Mucosa of descending colon (tissue), 3 donors: Measurements from ENCODE around the gene SOX5. TPM values are rescaled to one million over a fixed set of nuclear protein-coding genes. Genes with fewer than 3 reads are reported as not detected.
"Not testable (repeated sequence)": the region's sequence is repeated elsewhere in the genome, so short reads cannot be mapped to it uniquely, and the experiment has no call there.

ENCODE experiments used
- ATAC-seq: fragments of 200-7000 bp; cut with Tn5 transposase; one replicate; pipeline ENCODE4 v1.9.1; 2020; ENCODE audit warnings: mild to moderate bottlenecking, moderate library complexity
- DNase-seq, 3 donors: peaks; one replicate each; pipeline ENCODE4 v3.0.0-alpha.2; 2020
- H3K36me3 ChIP-seq: fragments of 200-600 bp; one replicate; pipeline ENCODE4 v1.8.0; 2021; ENCODE audit warnings: low read depth, mild to moderate bottlenecking
- H3K4me1 ChIP-seq: fragments of 200-600 bp; one replicate; pipeline ENCODE4 v1.8.0; 2021; ENCODE audit warnings: low read depth, mild to moderate bottlenecking
- H3K4me3 ChIP-seq: fragments of 200-600 bp; one replicate; pipeline ENCODE4 v1.8.0; 2021; ENCODE audit warnings: mild to moderate bottlenecking
- H3K9me3 ChIP-seq: fragments of 200-600 bp; one replicate; pipeline ENCODE4 v1.8.0; 2021; ENCODE audit warnings: mild to moderate bottlenecking
- intact Hi-C, 2 donors: fragments of 100-400 bp; cut with DNase I in 1 of 2; cut with micrococcal nuclease in 1 of 2; formaldehyde crosslinking; loops; one replicate each; pipeline versions ENCODE4 v1.11.0 to v1.11.1; 2022; cut with DNase I, micrococcal nuclease
- total RNA-seq, 3 donors: library from RNA; stranded (reverse); fragmentation: NEBNext Ultra II Directional in 2 of 3; extraction: Animal tissue kit (Norgen Biotek cat#: 25700) in 2 of 3; gene quantifications; one replicate each; pipeline versions ENCODE4 v1.2.1 to v1.2.4, GENCODE V29; 2021 to 2023
- TF ChIP-seq, protein P1 (sequence below): fragments of 200-600 bp; IDR thresholded peaks from one replicate; pipeline ENCODE4 v1.8.0; 2022; ENCODE audit warnings: antibody characterized with exemption, mild to moderate bottlenecking
- donor health status: DM: no; HTN: no; CAD: no; lungs with moderate emphysema.
- donor health status: DM: no; HTN: no; CAD: no.
- donor health status: DM: no; HTN: yes; CAD: no.

SOX5 gene
- total RNA-seq, 3 donors from 2014 or later = 2.8 to 13.0 (median 3.3) TPM

DNA sequence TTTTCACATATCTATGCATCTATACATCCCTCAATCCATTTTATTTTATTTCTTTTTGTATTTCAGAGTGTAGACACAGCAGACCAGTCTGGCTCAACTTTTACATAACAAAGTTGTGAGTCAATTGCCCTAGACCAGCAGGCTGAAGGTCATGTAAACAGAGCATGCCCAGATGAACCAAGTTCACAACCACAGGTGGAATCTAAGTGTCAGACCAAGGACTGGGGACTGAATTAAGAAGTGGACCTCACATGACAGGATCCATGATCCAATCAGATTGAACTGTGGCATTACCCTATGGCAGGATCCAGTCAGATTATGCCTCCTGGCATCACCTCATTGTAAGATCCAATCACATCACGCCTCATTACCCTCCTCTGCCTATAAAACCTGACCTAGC lies 455.8 kb downstream of the SOX5 start:
- Histone ChIP-seq H3K4me1 (no peaks in the 10 kb centered on the region), H3K36me3 (no peaks in the 10 kb centered on the region), H3K4me3 (no peak overlapping the region), H3K9me3 (no peaks in the 10 kb centered on the region)
- TF ChIP-seq, protein P1, sequence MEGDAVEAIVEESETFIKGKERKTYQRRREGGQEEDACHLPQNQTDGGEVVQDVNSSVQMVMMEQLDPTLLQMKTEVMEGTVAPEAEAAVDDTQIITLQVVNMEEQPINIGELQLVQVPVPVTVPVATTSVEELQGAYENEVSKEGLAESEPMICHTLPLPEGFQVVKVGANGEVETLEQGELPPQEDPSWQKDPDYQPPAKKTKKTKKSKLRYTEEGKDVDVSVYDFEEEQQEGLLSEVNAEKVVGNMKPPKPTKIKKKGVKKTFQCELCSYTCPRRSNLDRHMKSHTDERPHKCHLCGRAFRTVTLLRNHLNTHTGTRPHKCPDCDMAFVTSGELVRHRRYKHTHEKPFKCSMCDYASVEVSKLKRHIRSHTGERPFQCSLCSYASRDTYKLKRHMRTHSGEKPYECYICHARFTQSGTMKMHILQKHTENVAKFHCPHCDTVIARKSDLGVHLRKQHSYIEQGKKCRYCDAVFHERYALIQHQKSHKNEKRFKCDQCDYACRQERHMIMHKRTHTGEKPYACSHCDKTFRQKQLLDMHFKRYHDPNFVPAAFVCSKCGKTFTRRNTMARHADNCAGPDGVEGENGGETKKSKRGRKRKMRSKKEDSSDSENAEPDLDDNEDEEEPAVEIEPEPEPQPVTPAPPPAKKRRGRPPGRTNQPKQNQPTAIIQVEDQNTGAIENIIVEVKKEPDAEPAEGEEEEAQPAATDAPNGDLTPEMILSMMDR = no peak
- intact Hi-C loops = no loop called here
- no peak for ATAC-seq
- DNase-seq = no peak

DNA sequence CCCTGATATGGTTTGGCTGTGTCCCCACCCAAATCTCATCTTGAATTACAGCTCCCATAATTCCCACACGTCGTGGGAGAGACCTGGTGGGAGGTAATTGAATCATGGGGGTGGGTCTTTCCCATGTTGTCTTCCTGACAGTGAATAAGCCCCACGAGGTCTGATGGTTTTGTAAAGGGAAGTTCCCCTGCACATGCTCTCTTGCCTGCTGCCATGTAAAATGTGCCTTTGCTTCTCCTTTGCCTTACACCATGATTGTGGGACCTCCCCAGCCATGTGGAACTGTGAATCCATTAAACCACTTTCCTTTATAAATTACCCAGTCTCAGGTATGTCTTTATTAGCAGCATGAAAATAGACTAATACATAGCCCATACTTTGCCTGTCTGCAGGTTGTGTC lies 458.4 kb downstream of the SOX5 start:
- ATAC-seq, H3K4me3 ChIP-seq, intact Hi-C loops, H3K36me3 ChIP-seq, H3K9me3 ChIP-seq, DNase-seq, H3K4me1 ChIP-seq: not testable (repeated sequence)

DNA sequence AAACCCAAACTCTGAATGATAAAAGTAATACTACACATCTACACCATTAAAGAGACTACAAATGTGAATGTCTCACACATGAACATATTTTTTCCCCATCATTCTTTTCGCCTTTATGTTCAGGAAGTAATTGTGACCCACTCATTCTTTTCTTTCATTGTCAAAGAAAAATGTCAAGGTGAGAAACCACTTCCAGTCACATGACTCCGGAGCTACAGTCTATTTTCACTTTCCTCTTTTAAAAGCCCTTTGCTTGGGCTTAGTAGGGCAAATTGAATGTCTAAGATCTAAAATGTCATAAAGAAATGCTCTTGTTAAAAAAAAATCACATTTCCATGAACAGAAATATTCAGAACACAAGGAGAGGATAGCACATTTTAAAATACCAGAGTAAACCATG lies 461.3 kb downstream of the SOX5 start:
- no peak overlapping the region for H3K4me3 ChIP-seq
- TF ChIP-seq, protein P1 = no peak
- DNase-seq = no peak
- H3K36me3 ChIP-seq = no peaks in the 10 kb centered on the region
- H3K4me1 ChIP-seq = no peaks in the 10 kb centered on the region
- ATAC-seq = no peak
- intact Hi-C loops = no loop called here
- H3K9me3 ChIP-seq = no peaks in the 10 kb centered on the region

DNA sequence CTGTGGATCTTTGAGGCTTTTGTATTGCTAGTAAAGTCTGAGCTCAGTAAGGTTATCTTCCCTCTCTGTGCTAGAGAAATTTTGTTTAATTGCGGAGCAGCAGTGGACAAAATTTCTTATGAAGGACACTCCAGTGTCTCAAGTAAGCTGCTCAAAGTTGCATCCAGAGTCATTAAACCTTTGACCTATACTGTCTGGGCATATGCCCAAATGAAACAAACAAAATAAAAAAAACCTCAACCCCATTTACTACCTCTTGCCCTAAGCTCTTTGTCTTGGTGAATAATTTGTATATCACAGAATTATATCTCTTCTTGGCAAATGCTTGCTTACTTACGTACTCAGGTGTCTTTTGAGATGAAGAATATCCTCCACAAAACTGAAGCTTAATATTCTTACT lies 465.2 kb downstream of the SOX5 start:
- no peak overlapping the region for H3K4me3 ChIP-seq
- no peak for ATAC-seq
- intact Hi-C loops = no loop called here
- DNase-seq = no peak
- TF ChIP-seq, protein P1 = no peak
- H3K36me3 ChIP-seq = no peaks in the 10 kb centered on the region
- H3K4me1 ChIP-seq = no peaks in the 10 kb centered on the region
- no peaks in the 10 kb centered on the region for H3K9me3 ChIP-seq

DNA sequence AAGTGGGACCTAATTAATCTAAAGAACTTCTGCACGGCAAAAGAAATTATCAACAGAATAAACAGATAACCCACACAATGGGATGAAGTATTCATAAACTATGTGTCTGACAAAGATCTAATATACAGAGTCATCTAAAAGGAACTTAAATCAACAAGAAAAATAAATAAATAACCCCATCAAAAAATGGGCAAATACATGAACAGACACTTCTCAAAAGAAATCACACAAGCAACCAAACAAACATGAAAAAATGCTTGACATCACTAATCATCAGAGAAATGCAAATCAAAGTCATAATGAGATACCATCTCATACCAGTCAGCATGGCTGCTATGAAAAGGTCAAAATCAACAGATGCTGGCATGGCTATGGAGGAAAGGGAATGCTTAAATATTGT lies 466.9 kb downstream of the SOX5 start:
- Histone ChIP-seq H3K4me3 (no peak overlapping the region), H3K36me3 (no peaks in the 10 kb centered on the region), H3K4me1 (no peaks in the 10 kb centered on the region), H3K9me3 (no peaks in the 10 kb centered on the region)
- DNase-seq = no peak
- intact Hi-C loops = no loop called here
- ATAC-seq = no peak
- TF ChIP-seq, protein P1 = no peak
